Measurements from ENCODE around the gene KIAA1191.
A peak's percentile ranks its signal among the peaks of the same experiment; 100 is the strongest.

KIAA1191 gene

GRCh38 chr5:176388444-176389134, 27.0 kb upstream of the KIAA1191 start, which contains the start of the genes HIGD2A and NOP16:
HIGD2A (plus strand) TSS chr5:176388751; CDS start chr5:176388820, 69 bp downstream.
NOP16 (minus strand) TSS chr5:176388598; CDS start chr5:176388539, 59 bp downstream.
- peak within 1 kb of the TSS; percentile 96 for H3K4me3 ChIP-seq (ENCODE audit: low read depth, low read length)
- DNase-seq (ENCODE audit: low read depth), result peak; percentile 97
- no peak for TF ChIP-seq CTCF (IDR thresholded peaks at IDR 0.05; ENCODE audit: low read depth, low read length, missing control alignments)

GRCh38 chr5:176388003-176388443, 26.5 kb upstream of the KIAA1191 start:
- peak overlapping the region; percentile 96 for H3K4me3 ChIP-seq (ENCODE audit: low read depth, low read length)
- TF ChIP-seq CTCF (IDR thresholded peaks at IDR 0.05; ENCODE audit: low read depth, low read length, missing control alignments), result no peak
- DNase-seq (ENCODE audit: low read depth), result no peak

GRCh38 chr5:176387384-176387925, 25.9 kb upstream of the KIAA1191 start:
- no peak for DNase-seq (ENCODE audit: low read depth)

GRCh38 chr5:176386491-176386890, 24.9 kb upstream of the KIAA1191 start:
- H3K4me3 ChIP-seq (ENCODE audit: low read depth, low read length), result peak overlapping the region; percentile 96; the same call in 1 of the 2 replicates
- no peak for DNase-seq (ENCODE audit: low read depth)
- no peak for TF ChIP-seq CTCF (IDR thresholded peaks at IDR 0.05; ENCODE audit: low read depth, low read length, missing control alignments)

More at GRCh38 chr5:176387384-176387925, 25.9 kb upstream of the KIAA1191 start:
- H3K4me3 ChIP-seq (ENCODE audit: low read depth, low read length), result peak overlapping the region; percentile 96
- no peak for TF ChIP-seq CTCF (IDR thresholded peaks at IDR 0.05; ENCODE audit: low read depth, low read length, missing control alignments)

- no peak overlapping the region for H3K4me3 ChIP-seq (ENCODE audit: low read depth, low read length)
Observed at GRCh38 chr5:176384991-176385390, 23.4 kb upstream of the KIAA1191 start.

GRCh38 chr5:176384366-176384930, 22.9 kb upstream of the KIAA1191 start:
- no peak for DNase-seq (ENCODE audit: low read depth)
- no peak overlapping the region for H3K4me3 ChIP-seq (ENCODE audit: low read depth, low read length)
- no peak for TF ChIP-seq CTCF (IDR thresholded peaks at IDR 0.05; ENCODE audit: low read depth, low read length, missing control alignments)

More at GRCh38 chr5:176384991-176385390, 23.4 kb upstream of the KIAA1191 start:
- no peak for TF ChIP-seq CTCF (IDR thresholded peaks at IDR 0.05; ENCODE audit: low read depth, low read length, missing control alignments)
- DNase-seq (ENCODE audit: low read depth), result no peak
